ENCODE results near the gene PLEKHG4B.

Gene PLEKHG4B

DNA sequence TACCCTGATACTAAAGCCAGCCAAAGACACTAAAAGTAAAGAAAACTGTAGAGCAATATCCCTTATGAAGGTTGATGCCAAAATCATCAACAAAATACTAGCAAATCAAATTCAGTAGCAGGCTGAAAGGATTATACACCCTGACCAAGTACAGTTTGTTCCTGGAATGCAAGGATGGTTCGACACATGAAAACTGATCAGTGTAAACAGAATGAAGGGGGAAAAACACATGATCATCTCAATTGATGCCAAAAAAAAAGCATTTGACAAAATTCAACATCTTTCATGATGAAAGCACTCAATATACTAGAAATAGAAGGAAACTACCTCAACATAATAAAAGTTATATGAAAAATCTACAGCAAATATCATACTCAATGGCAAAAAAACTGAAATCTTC, 55.8 kb downstream of the PLEKHG4B start:
- H3K27ac ChIP-seq: no peak overlapping the region
- TF ChIP-seq Cebpa-rat (IDR thresholded peaks at IDR 0.05): no peak
- H4K20me1 ChIP-seq: no peaks in the 10 kb centered on the region
- peaks cover 4 to 88% (median 67%) of the 10 kb centered on the region in 11 experiments; a peak in 20 of 22 replicates for H3K36me3 ChIP-seq
- H3K4me1 ChIP-seq: peaks cover 20 to 38% (median 28%) of the 10 kb centered on the region in 10 experiments
- H3K4me3 ChIP-seq: peak overlapping the region in 2 of 10 experiments; percentile 3 to 5; a peak in 2 of 20 replicates
- H3K9me3 ChIP-seq (replicated peaks in 1 of 11): peaks cover 40 to 64% (median 53%) of the 10 kb centered on the region in 11 experiments
- H3K9ac ChIP-seq: no peak overlapping the region
- H3K27me3 ChIP-seq: peaks cover 0 to 33% (median 0%) of the 10 kb centered on the region in 11 experiments; a peak in 3 of 22 replicates
- H3K4me2 ChIP-seq: no peak overlapping the region

- Histone ChIP-seq H3K4me2 (peak overlapping the region in 3 of 11 experiments; percentile 18 to 67 (median 45); a peak in 5 of 22 replicates), H3K36me3 (peaks cover 4 to 67% (median 46%) of the 10 kb centered on the region in 11 experiments; a peak in 20 of 22 replicates), H3K9me3 (replicated peaks in 1 of 11) (peaks cover 39 to 47% (median 45%) of the 10 kb centered on the region in 11 experiments), H4K20me1 (peaks cover 0 to 8% (median 0%) of the 10 kb centered on the region in 11 experiments; a peak in 5 of 22 replicates), H3K4me1 (peaks cover 41 to 58% (median 49%) of the 10 kb centered on the region in 10 experiments), H3K27ac (no peak overlapping the region; a peak in 1 of 22 replicates), H3K9ac (no peak overlapping the region), H3K27me3 (peaks cover 0 to 33% (median 0%) of the 10 kb centered on the region in 11 experiments; a peak in 4 of 22 replicates), H3K4me3 (no peak overlapping the region)
- no peak for TF ChIP-seq Cebpa-rat (IDR thresholded peaks at IDR 0.05)
Observed at GRCh38 chr5:149745-150485, 57.9 kb downstream of the PLEKHG4B start.

- Histone ChIP-seq H3K4me2 (peak overlapping the region in 5 of 11 experiments; percentile 4 to 94 (median 92); a peak in 7 of 22 replicates), H3K4me1 (peaks cover 50 to 66% (median 58%) of the 10 kb centered on the region in 10 experiments)
Observed at GRCh38 chr5:150746-151145, 58.8 kb downstream of the PLEKHG4B start.

GRCh38 chr5:152077-152476, 60.1 kb downstream of the PLEKHG4B start:
- Histone ChIP-seq H4K20me1 (peaks cover 0 to 27% (median 6%) of the 10 kb centered on the region in 11 experiments; a peak in 8 of 22 replicates), H3K4me2 (peak overlapping the region; percentile 4 to 94 (median 87); a peak in 21 of 22 replicates), H3K9ac (no peak overlapping the region), H3K27me3 (peaks cover 0 to 49% (median 0%) of the 10 kb centered on the region in 11 experiments; a peak in 5 of 22 replicates), H3K36me3 (peaks cover under 1 to 62% (median 33%) of the 10 kb centered on the region in 11 experiments; a peak in 19 of 22 replicates), H3K27ac (no peak overlapping the region), H3K9me3 (replicated peaks in 1 of 11) (peaks cover 19 to 25% (median 23%) of the 10 kb centered on the region in 11 experiments), H3K4me3 (no peak overlapping the region), H3K4me1 (peaks cover 63 to 77% (median 69%) of the 10 kb centered on the region in 10 experiments)
- TF ChIP-seq Cebpa-rat (IDR thresholded peaks at IDR 0.05): peak in 2 of 11 experiments; percentile 42 to 65; a peak in 3 of 22 replicates

More at GRCh38 chr5:150746-151145, 58.8 kb downstream of the PLEKHG4B start:
- Histone ChIP-seq H3K27me3 (peaks cover 0 to 35% (median 0%) of the 10 kb centered on the region in 11 experiments; a peak in 5 of 22 replicates), H3K4me3 (no peak overlapping the region), H3K9ac (no peak overlapping the region), H3K9me3 (replicated peaks in 1 of 11) (peaks cover 31 to 39% (median 36%) of the 10 kb centered on the region in 11 experiments), H4K20me1 (peaks cover 0 to 15% (median 0%) of the 10 kb centered on the region in 11 experiments; a peak in 6 of 22 replicates), H3K36me3 (peaks cover 4 to 62% (median 37%) of the 10 kb centered on the region in 11 experiments; a peak in 19 of 22 replicates), H3K27ac (no peak overlapping the region)
- no peak for TF ChIP-seq Cebpa-rat (IDR thresholded peaks at IDR 0.05)

GRCh38 chr5:153256-153655, 61.3 kb downstream of the PLEKHG4B start:
- Histone ChIP-seq H3K4me2 (peak overlapping the region; percentile 74 to 94 (median 87)), H3K9ac (no peak overlapping the region; a peak in 1 of 22 replicates), H4K20me1 (peaks cover 0 to 36% (median 6%) of the 10 kb centered on the region in 11 experiments; a peak in 9 of 22 replicates), H3K9me3 (replicated peaks in 1 of 11) (peaks cover 8 to 14% (median 11%) of the 10 kb centered on the region in 11 experiments; a peak in 21 of 22 replicates), H3K36me3 (peaks cover 0 to 59% (median 21%) of the 10 kb centered on the region in 11 experiments; a peak in 14 of 22 replicates), H3K4me3 (no peak overlapping the region), H3K27ac (peak overlapping the region in 1 of 11 experiments; percentile 18; a peak in 1 of 22 replicates), H3K27me3 (peaks cover 0 to 58% (median 0%) of the 10 kb centered on the region in 11 experiments; a peak in 5 of 22 replicates), H3K4me1 (peaks cover 63 to 85% (median 80%) of the 10 kb centered on the region in 10 experiments)
- no peak for TF ChIP-seq Cebpa-rat (IDR thresholded peaks at IDR 0.05)

- Histone ChIP-seq H3K27me3 (peaks cover 0 to 58% (median 0%) of the 10 kb centered on the region in 11 experiments; a peak in 5 of 22 replicates), H3K36me3 (peaks cover 0 to 50% (median 14%) of the 10 kb centered on the region in 11 experiments; a peak in 13 of 22 replicates), H4K20me1 (peaks cover 0 to 46% (median 10%) of the 10 kb centered on the region in 11 experiments; a peak in 12 of 22 replicates), H3K9me3 (replicated peaks in 1 of 11) (peaks cover 0 to 4% (median 2%) of the 10 kb centered on the region in 11 experiments; a peak in 11 of 22 replicates), H3K27ac (peak overlapping the region in 6 of 11 experiments; percentile 28 to 40 (median 34); a peak in 11 of 22 replicates), H3K9ac (peak overlapping the region in 4 of 11 experiments; percentile 1 to 61 (median 16); a peak in 5 of 22 replicates), H3K4me2 (peak overlapping the region; percentile 74 to 94 (median 87)), H3K4me1 (peaks cover 71 to 95% (median 90%) of the 10 kb centered on the region in 10 experiments), H3K4me3 (0 out of 20 replicates have a peak overlapping the region, but pooled peaks of 3 of the 10 experiments have one; percentile 1 to 44 (median 11))
- TF ChIP-seq Cebpa-rat (IDR thresholded peaks at IDR 0.05): no peak
Observed at GRCh38 chr5:154236-154635, 62.3 kb downstream of the PLEKHG4B start.

- peak overlapping the region; percentile 74 to 94 (median 87) for H3K4me2 ChIP-seq
- peaks cover 0 to 58% (median 0%) of the 10 kb centered on the region in 11 experiments; a peak in 5 of 22 replicates for H3K27me3 ChIP-seq
- H3K4me1 ChIP-seq: peaks cover 71 to 100% (median 93%) of the 10 kb centered on the region in 10 experiments
- peak overlapping the region in 7 of 11 experiments; percentile 15 to 52 (median 40); a peak in 12 of 22 replicates for H3K27ac ChIP-seq
- peaks cover 0 to 45% (median 13%) of the 10 kb centered on the region in 11 experiments; a peak in 11 of 22 replicates for H3K36me3 ChIP-seq
- no peaks in the 10 kb centered on the region for H3K9me3 ChIP-seq (replicated peaks in 1 of 11)
- H3K4me3 ChIP-seq: peak overlapping the region in 5 of 10 experiments; percentile 1 to 44 (median 16); a peak in 5 of 20 replicates
- no peak for TF ChIP-seq Cebpa-rat (IDR thresholded peaks at IDR 0.05)
- peak overlapping the region in 4 of 11 experiments; percentile 15 to 61 (median 45); a peak in 6 of 22 replicates for H3K9ac ChIP-seq
- H4K20me1 ChIP-seq: peaks cover 0 to 51% (median 16%) of the 10 kb centered on the region in 11 experiments; a peak in 13 of 22 replicates
Observed at GRCh38 chr5:154826-155225, 62.9 kb downstream of the PLEKHG4B start.

All from BLaER1 treated with 17β-estradiol and CSF1 and Interleukin-3, amounts not matched to agents 10 nM and 100 nM (cell line).